Psoas muscle (tissue), 8 donors: ENCODE measurements around the gene ZNF445. TPM values are rescaled to one million over a fixed set of nuclear protein-coding genes. Genes with fewer than 3 reads are reported as not detected.
"Not testable (repeated sequence)": the region's sequence is repeated elsewhere in the genome, so short reads cannot be mapped to it uniquely, and the experiment has no call there.

Source experiments
- ATAC-seq, 4 donors: fragments of 200-7000 bp; cut with Tn5 transposase; one replicate each; pipeline ENCODE4 v1.9.1; 2020; ENCODE audit warnings: moderate library complexity in 3 of 4, mild to moderate bottlenecking in 2 of 4
- DNase-seq, 2 donors: peaks; one replicate each; pipeline ENCODE4 v3.0.0-alpha.2; 2020
- H3K27ac ChIP-seq: fragments of 200-600 bp; one replicate; pipeline ENCODE4 v1.8.0; 2022
- H3K27me3 ChIP-seq, 3 donors: fragments of 200-600 bp in 1 of 3; one replicate each; pipeline versions ENCODE4 v1.6.1 to v1.8.0; 2013 to 2022; ENCODE audit warnings: low read length in 2 of 3, mild to moderate bottlenecking in 2 of 3, moderate library complexity in 1 of 3; ENCODE audit not compliant: insufficient read depth in 3 of 3
- H3K36me3 ChIP-seq, 2 donors: fragments of 200-600 bp in 1 of 2; one replicate each; pipeline versions ENCODE4 v1.6.1 to v1.8.0; 2013 to 2022; ENCODE audit warnings: low read depth in 1 of 2, mild to moderate bottlenecking in 1 of 2, moderate library complexity in 1 of 2; ENCODE audit not compliant: insufficient read depth in 1 of 2
- H3K4me1 ChIP-seq: fragments of 200-600 bp; one replicate; pipeline ENCODE4 v1.8.0; 2022
- H3K4me3 ChIP-seq: fragments of 200-600 bp; one replicate; pipeline ENCODE4 v1.8.0; 2022; ENCODE audit warnings: mild to moderate bottlenecking
- H3K9me3 ChIP-seq: fragments of 200-600 bp; one replicate; pipeline ENCODE4 v1.8.0; 2022
- CTCF ChIP-seq: fragments of 200-600 bp; IDR thresholded peaks from one replicate; pipeline ENCODE4 v1.8.0; 2022; ENCODE audit warnings: antibody characterized with exemption
- WGBS, 3 donors: extraction: QIAGEN DNeasy Blood & Tissue Kit; methylation state at CpG; one replicate each; pipeline versions ENCODE4 v1.1.6 to v1.1.7; 2013; 5-methylcytosine and 5-hydroxymethylcytosine counted together
- intact Hi-C, 2 donors: fragments of 100-400 bp; cut with DNase I; formaldehyde crosslinking; loops; one replicate each; pipeline versions ENCODE4 v1.11.0 to v1.14.2; 2022
- polyA plus RNA-seq, 3 donors: library from polyadenylated mRNA; stranded (reverse); fragments of 200-250 nt; gene quantifications; one replicate each; pipeline ENCODE4 v1.2.3, GENCODE V29; 2013
- total RNA-seq, 4 donors: library from RNA; stranded (reverse); fragmentation: NEBNext Ultra II Directional in 2 of 4; extraction: Animal tissue kit (Norgen Biotek cat#: 25700) in 2 of 4; gene quantifications; one replicate each; pipeline versions ENCODE4 v1.2.1 to v1.2.4, GENCODE V29; 2021 to 2023
- donor health status: healthy with polysubstance abuse.
- donor health status: DM: no; HTN: no; CAD: no; lungs with moderate emphysema.
- donor health status: Bipolar disorder and iron deficiency.
- donor health status: healthy.
- donor health status: DM: yes; HTN: yes; CAD: no.
- donor health status: DM: no; HTN: no; CAD: no.
- donor health status: DM: no; HTN: no; CAD: no.
- donor health status: DM: yes; HTN: yes; CAD: no.

The ZNF445 gene
- total and polyA plus RNA-seq, 7 donors, result 1.6 to 16.8 (median 8.0) TPM

- Histone ChIP-seq H3K4me3 (no peak overlapping the region), H3K27ac (no peak overlapping the region), H3K27me3 (no peaks in the 10 kb centered on the region), H3K4me1 (no peaks in the 10 kb centered on the region), H3K9me3 (no peaks in the 10 kb centered on the region), H3K36me3 (peaks cover 0 to 38% of the 10 kb centered on the region in 2 donors)
- DNase-seq (no peak), ATAC-seq (no peak)
- no peak for TF ChIP-seq CTCF
- intact Hi-C loops, result no loop called here
- 94 to 100% (median 95%) methylated on average over 3 of the region's 3 CpGs for WGBS, 3 donors
These were observed 74.9 kb downstream of the ZNF445 start for GRCh38 chr3:44402548-44402947.

GRCh38 chr3:44400771-44401170 is 76.7 kb downstream of the ZNF445 start:
- no peak for TF ChIP-seq CTCF
- Histone ChIP-seq H3K4me1 (no peaks in the 10 kb centered on the region), H3K9me3 (no peaks in the 10 kb centered on the region), H3K4me3 (no peak overlapping the region), H3K36me3 (peaks cover 0 to 50% of the 10 kb centered on the region in 2 donors), H3K27me3 (no peaks in the 10 kb centered on the region), H3K27ac (no peak overlapping the region)
- ATAC-seq, result no peak
- 60 to 64% (median 64%) methylated on average over 2 of the region's 2 CpGs for WGBS, 3 donors
- intact Hi-C loops, result no loop called here
- DNase-seq, result no peak

GRCh38 chr3:44398853-44399252 is 78.6 kb downstream of the ZNF445 start:
- Histone ChIP-seq H3K9me3 (no peaks in the 10 kb centered on the region), H3K27me3 (no peaks in the 10 kb centered on the region), H3K4me3 (no peak overlapping the region), H3K27ac (no peak overlapping the region), H3K4me1 (no peaks in the 10 kb centered on the region), H3K36me3 (peaks cover 0 to 56% of the 10 kb centered on the region in 2 donors)
- TF ChIP-seq CTCF, result no peak
- DNase-seq (no peak), ATAC-seq (no peak)
- intact Hi-C loops, result loop anchor here in 1 of 2 donors (10.0 kb wide), 1 partner anchor 74 kb away; no protein-coding TSS in a partner anchor
- 80 to 88% (median 82%) methylated on average over 4 of the region's 4 CpGs for WGBS, 3 donors

- H3K36me3 ChIP-seq, result peaks cover 0 to 58% of the 10 kb centered on the region in 2 donors
- H3K4me1 ChIP-seq, H3K27ac ChIP-seq, H3K9me3 ChIP-seq, ATAC-seq, DNase-seq, H3K27me3 ChIP-seq, H3K4me3 ChIP-seq: not testable (repeated sequence)
- intact Hi-C loops, result loop anchor here in 1 of 2 donors (10.0 kb wide), 1 partner anchor 73 kb away; no protein-coding TSS in a partner anchor
- 94 to 99% (median 98%) methylated on average over 8 of the region's 8 CpGs for WGBS, 3 donors
These were observed 79.2 kb downstream of the ZNF445 start for GRCh38 chr3:44398271-44398670.

GRCh38 chr3:44396200-44397171 is 81.0 kb downstream of the ZNF445 start:
- 93 to 95% (median 94%) methylated on average over 9 of the region's 9 CpGs for WGBS, 3 donors
- H3K4me3 ChIP-seq, result no peak overlapping the region
- ATAC-seq (no peak), DNase-seq (no peak)
- no peak for TF ChIP-seq CTCF
- H3K27me3 ChIP-seq, result no peaks in the 10 kb centered on the region
- H3K9me3 ChIP-seq, result no peaks in the 10 kb centered on the region
- peaks cover 0 to 68% of the 10 kb centered on the region in 2 donors for H3K36me3 ChIP-seq
- intact Hi-C loops, result loop anchor here in 1 of 2 donors (10.0 kb wide), 1 partner anchor 72 kb away; no protein-coding TSS in a partner anchor
- no peaks in the 10 kb centered on the region for H3K4me1 ChIP-seq
- H3K27ac ChIP-seq, result no peak overlapping the region
